HAP-1 (cell line): ENCODE results near the gene TCHP.

Source experiments
- DNase-seq, 2 experiments: peaks; one replicate each; pipeline ENCODE4 v3.0.0-alpha.2; 2016 to 2020; ENCODE audit warnings: low spot score in 2 of 2
- H3K27me3 ChIP-seq: fragments of 250-450 bp; sonication (Bioruptor Pico); 2 replicates; pipeline ENCODE4 v1.5.1; 2020; ENCODE audit warnings: low read depth, mild to moderate bottlenecking, moderate library complexity
- H3K36me3 ChIP-seq: fragments of 250-450 bp; sonication (Bioruptor Pico); replicated peaks from 2 replicates; pipeline ENCODE4 v1.5.1; 2020; ENCODE audit warnings: mild to moderate bottlenecking
- H3K4me1 ChIP-seq: fragments of 250-450 bp; sonication (Bioruptor Pico); 2 replicates; pipeline ENCODE4 v1.5.1; 2020; ENCODE audit warnings: mild to moderate bottlenecking
- H3K4me3 ChIP-seq: fragments of 250-450 bp; sonication (Bioruptor Pico); 2 replicates; pipeline ENCODE4 v1.5.1; 2020; ENCODE audit warnings: mild to moderate bottlenecking, moderate library complexity
- H3K9me3 ChIP-seq: fragments of 250-450 bp; sonication (Bioruptor Pico); 2 replicates; pipeline ENCODE4 v1.5.1; 2020; ENCODE audit warnings: mild to moderate bottlenecking, moderate library complexity
- in situ Hi-C: fragments of 300-500 bp; cut with MboI; formaldehyde crosslinking; loops from 3 replicates; pipeline ENCODE4 v1.14.3; 2020; ENCODE audit warnings: low sequenced_read_pairs, inconsistent platforms, mixed read lengths

The TCHP gene

DNA sequence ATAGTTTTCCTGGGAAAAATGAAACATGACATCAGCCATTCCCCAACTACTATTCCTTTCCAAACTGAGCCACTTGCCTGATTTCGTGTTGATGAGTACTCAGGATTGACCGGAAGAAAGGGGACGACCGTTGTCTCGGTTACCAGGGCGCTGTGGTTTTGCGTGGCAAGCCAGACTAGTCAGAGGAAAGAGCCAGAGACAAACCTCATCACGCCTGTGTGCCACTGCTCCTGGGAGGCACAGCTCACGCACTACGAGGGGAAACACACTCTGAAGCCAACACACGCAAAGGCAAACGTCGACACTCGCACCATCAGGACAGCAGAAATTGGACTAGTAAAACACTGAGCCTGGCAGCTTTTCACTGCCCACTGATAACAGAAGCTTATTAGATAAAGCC, 61.1 kb downstream of the TCHP start:
- peaks cover 27% of the 10 kb centered on the region for H3K36me3 ChIP-seq

DNA sequence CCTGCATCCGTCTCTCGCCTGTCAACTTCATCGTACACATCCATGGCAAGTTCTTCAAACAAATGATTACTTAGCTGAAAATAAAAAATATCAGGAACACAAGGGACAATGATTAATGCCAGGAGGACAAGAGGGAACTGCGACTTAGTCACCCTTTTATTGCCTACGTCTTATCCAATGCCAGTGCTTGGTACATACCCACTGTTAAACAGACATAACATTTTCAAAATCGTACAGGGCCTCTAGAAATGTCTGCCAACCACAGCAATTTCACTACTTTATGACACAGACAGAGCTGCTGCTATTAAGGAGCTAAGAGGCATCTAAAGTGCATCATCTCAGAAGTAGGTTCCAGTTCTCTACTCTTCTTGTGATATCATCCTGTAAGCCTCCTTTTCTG, 61.5 kb downstream of the TCHP start:
- in situ Hi-C loops = no loop called here
- Histone ChIP-seq H3K4me1 (no peaks in the 10 kb centered on the region), H3K9me3 (no peaks in the 10 kb centered on the region), H3K4me3 (no peak overlapping the region), H3K27me3 (no peaks in the 10 kb centered on the region), H3K36me3 (peaks cover 27% of the 10 kb centered on the region)
- no peak for DNase-seq

More for the DNA sequence above, 61.1 kb downstream of the TCHP start:
- H3K27me3 ChIP-seq = no peaks in the 10 kb centered on the region
- H3K4me3 ChIP-seq = no peak overlapping the region
- in situ Hi-C loops = no loop called here
- H3K4me1 ChIP-seq = no peaks in the 10 kb centered on the region
- H3K9me3 ChIP-seq = no peaks in the 10 kb centered on the region
- no peak for DNase-seq

DNA sequence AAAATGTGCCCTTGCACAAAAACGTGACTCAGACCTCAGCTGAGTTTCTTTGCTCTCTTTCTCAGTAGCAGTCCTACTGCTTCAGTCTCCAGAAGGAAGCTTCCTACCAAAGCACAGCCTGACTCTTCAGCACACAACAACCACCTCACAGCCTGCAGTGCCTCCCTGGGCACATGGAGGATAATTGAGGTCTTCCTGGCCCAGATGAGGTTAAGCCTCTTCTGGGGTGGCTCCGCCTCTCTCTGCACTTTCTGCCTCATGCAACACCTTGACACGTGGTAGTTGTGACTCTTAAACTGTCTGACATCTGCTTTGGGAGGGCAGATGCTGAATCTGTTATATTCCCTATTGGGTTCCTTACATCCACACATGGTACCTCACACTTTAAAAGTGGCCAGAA, 62.3 kb downstream of the TCHP start:
- H3K4me3 ChIP-seq = no peak overlapping the region
- peaks cover 27% of the 10 kb centered on the region for H3K36me3 ChIP-seq
- no peak for DNase-seq
- no peaks in the 10 kb centered on the region for H3K27me3 ChIP-seq
- no peaks in the 10 kb centered on the region for H3K4me1 ChIP-seq
- in situ Hi-C loops = no loop called here
- no peaks in the 10 kb centered on the region for H3K9me3 ChIP-seq

DNA sequence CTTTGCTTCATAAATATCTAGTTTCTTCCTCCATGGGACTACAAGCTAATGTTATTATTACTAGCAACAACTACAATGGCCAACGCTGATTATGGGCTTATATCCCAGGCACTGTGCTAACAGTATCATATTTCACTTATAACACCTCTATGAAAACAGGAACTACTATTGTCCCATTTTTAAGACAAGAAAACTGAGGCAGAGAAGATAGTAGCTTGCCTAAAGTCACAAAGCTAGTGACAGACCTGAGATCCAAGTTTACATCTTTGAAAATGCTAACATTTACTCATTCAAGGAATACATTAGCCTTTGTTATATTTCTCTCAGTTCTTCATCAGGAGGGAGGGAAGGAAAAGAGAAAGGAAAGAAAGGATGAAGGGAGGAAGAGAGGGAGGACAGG, 63.3 kb downstream of the TCHP start:
- no peaks in the 10 kb centered on the region for H3K4me1 ChIP-seq
- H3K4me3 ChIP-seq = no peak overlapping the region
- no peaks in the 10 kb centered on the region for H3K27me3 ChIP-seq
- H3K9me3 ChIP-seq = no peaks in the 10 kb centered on the region
- in situ Hi-C loops = no loop called here
- H3K36me3 ChIP-seq = peaks cover 27% of the 10 kb centered on the region
- no peak for DNase-seq

DNA sequence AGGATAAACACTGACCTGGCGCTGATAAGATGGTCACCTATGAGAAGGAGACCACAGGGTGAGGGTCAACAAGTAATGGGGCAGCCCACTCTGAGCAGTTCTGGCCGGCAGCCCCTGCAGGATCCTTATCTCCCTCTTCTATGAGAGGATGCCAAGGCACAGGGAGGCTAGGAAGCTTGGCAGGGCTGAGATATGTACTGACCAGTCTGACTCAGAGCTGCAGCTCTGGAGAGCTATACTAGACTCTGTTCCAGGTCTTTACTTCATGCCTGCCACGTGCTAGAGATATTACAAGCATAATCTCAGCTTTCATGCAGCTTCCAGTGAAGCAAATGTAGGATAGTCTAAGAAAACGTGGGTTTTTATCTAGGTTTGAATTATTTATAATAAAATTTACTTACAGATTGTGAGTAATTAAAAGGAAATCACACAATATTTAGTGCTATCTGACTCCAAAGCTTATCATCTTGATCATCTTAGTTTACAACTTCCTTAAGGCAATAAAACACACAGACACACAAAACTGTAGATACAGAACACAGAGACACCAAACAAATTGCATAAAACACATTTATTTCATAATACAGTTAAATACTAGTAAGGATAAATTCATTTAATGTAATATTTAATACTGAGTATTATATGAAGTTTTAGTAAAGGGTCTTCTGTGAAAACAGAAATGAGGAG, 63.8 kb downstream of the TCHP start:
- no peak for DNase-seq
- H3K36me3 ChIP-seq = peaks cover 23% of the 10 kb centered on the region

DNA sequence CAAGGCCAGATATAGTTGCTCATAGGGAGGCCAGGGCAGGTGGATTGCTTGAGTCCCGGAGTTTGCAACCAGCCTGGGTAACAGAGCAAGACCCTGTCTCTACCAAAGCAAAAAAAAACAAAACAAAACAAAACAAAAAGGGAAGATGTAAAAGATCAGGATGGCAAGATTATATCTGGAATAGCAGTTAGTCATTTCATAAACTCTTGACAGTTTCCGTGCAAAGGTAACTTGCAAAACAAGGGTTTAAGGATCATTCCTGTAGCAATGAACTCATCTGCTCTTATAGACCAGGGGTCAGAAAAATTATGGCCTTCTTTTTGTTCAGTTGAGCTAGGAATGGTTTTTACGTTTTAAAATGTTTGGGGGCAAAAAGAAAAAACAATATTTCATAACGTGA, 66.5 kb downstream of the TCHP start:
- Histone ChIP-seq H3K4me1 (no peaks in the 10 kb centered on the region), H3K9me3 (no peaks in the 10 kb centered on the region), H3K36me3 (peaks cover 18% of the 10 kb centered on the region), H3K27me3 (no peaks in the 10 kb centered on the region), H3K4me3 (no peak overlapping the region)
- DNase-seq = no peak
- in situ Hi-C loops = no loop called here

More for the DNA sequence above, 63.8 kb downstream of the TCHP start:
- in situ Hi-C loops = no loop called here
- Histone ChIP-seq H3K4me3 (no peak overlapping the region), H3K27me3 (no peaks in the 10 kb centered on the region), H3K9me3 (no peaks in the 10 kb centered on the region), H3K4me1 (no peaks in the 10 kb centered on the region)

DNA sequence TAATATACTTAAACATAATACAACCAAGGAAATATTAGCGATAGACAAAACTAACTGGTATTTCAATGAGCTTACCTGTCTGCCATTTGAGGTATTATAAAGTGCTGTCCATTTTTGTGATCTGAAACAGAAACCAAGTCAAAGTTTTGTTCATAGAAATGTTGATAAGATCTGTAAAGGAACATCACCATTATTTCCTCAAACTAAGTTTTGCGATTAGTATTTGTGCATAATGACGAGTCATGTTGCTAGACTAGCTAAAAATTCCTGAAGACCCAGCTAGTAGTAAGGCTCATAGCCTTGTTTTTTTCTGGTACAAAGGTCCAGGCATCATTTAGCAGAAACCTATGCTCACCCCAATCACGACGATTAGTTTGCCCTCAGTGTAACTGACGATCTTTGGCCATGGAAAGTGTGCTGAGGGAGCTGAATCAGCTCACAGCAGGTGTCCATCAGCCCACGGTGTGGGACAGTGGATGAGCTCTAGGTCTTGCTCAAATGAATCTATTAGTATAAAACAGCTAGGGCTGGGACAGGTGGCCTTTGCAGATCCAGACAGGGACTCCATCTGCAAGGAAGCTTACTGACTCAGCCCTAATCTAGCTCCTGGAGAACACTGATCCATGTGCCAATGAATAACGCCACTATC, 67.4 kb downstream of the TCHP start:
- in situ Hi-C loops = no loop called here
- no peak for DNase-seq
- Histone ChIP-seq H3K27me3 (no peaks in the 10 kb centered on the region), H3K9me3 (no peaks in the 10 kb centered on the region), H3K36me3 (peaks cover 15% of the 10 kb centered on the region), H3K4me1 (no peaks in the 10 kb centered on the region), H3K4me3 (no peak overlapping the region)
